Lower lobe of right lung (tissue), 2 donors: ENCODE data around the gene SLC10A3. TPM values are rescaled to one million over a fixed set of nuclear protein-coding genes. Genes with fewer than 3 reads are reported as not detected.

ENCODE experiments used
- ATAC-seq, 2 donors: fragments of 200-7000 bp; cut with Tn5 transposase; one replicate each; pipeline ENCODE4 v1.9.1; 2020 to 2022; ENCODE audit warnings: mild to moderate bottlenecking in 2 of 2, moderate library complexity in 2 of 2
- DNase-seq: peaks from one replicate; pipeline ENCODE4 v3.0.0-alpha.2; 2020
- H3K27ac ChIP-seq: fragments of 200-600 bp; one replicate; pipeline ENCODE4 v1.8.0; 2022
- H3K27me3 ChIP-seq: fragments of 200-600 bp; one replicate; pipeline ENCODE4 v1.8.0; 2022; ENCODE audit warnings: low read depth
- H3K36me3 ChIP-seq: fragments of 200-600 bp; one replicate; pipeline ENCODE4 v1.8.0; 2022; ENCODE audit warnings: mild to moderate bottlenecking
- H3K4me1 ChIP-seq: fragments of 200-600 bp; one replicate; pipeline ENCODE4 v1.8.0; 2022
- H3K4me3 ChIP-seq: fragments of 200-600 bp; one replicate; pipeline ENCODE4 v1.8.0; 2022; ENCODE audit warnings: mild to moderate bottlenecking
- H3K9me3 ChIP-seq: fragments of 200-600 bp; one replicate; pipeline ENCODE4 v1.8.0; 2022
- intact Hi-C: fragments of 100-400 bp; cut with DNase I; formaldehyde crosslinking; loops from one replicate; pipeline ENCODE4 v1.11.0; 2022
- total RNA-seq: library from RNA; stranded (reverse); fragmentation: NEBNext Ultra II Directional; extraction: Animal tissue kit (Norgen Biotek cat#: 25700); gene quantifications from one replicate; pipeline ENCODE4 v1.2.1, GENCODE V29; 2021
- TF ChIP-seq, protein P1 (sequence below): fragments of 200-600 bp; IDR thresholded peaks from one replicate; pipeline ENCODE4 v1.8.0; 2022; ENCODE audit warnings: antibody characterized with exemption, mild to moderate bottlenecking
- donor health status: DM: no; HTN: yes; CAD: no; lungs with severe emphysema.

The SLC10A3 gene
- total RNA-seq, 1 donor from 2014 or later: 20.2 TPM

DNA sequence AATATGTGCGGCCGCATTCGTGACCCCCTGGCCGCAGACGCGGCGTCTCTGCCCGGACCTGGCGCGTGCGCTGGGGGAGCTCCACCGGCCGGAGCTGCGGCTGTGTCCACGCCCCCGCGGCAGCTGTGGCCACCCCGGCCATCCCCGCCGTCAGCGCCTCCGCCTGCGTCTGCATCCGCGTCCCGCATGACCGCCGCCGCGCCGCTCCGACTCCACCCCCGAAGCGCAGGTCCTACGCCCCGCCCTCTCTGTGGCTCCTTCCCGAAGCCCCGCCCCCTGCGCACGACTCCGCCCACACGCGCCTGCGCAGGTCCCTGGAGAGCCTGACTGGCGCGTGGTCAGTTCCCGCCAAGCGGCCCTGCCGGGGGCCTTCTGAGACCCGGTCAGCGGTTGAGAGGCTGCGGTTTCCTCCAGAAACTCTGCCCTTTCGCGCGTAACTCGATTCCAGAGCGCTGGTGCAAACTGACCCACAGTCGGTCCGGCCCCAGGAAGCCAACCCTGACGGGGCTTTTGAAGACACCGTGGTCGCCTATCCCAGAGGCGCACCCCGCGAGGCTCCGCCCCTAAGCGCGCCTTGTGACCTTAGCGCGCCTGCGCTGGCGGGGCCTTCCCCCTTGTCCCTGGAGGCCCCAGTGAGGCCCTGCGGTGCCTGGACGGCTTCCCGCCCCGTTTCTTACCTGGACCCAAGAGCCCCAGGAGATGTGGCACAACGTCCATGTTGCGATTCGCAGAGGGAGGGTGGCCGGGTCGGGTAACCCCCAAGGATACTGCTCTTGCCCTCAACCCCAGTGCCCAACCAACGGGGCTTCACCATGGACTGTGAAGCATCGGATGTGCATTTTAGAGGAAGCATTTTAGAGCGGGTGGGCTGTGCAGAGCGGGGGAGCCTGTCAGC is 11.5 kb downstream of the SLC10A3 start, which contains the start of gene LAGE3:
Gene LAGE3 (minus strand): TSS at position 554 of the 895 bp plus-strand sequence. CDS start 366 bp downstream, at position 188.
- Histone ChIP-seq H3K27me3 (no peaks in the 10 kb centered on the region), H3K4me3 (peak within 1 kb of the TSS; percentile 57), H3K4me1 (peaks cover 8% of the 10 kb centered on the region), H3K36me3 (peaks cover under 1% of the 10 kb centered on the region), H3K27ac (peak within 1 kb of the TSS; percentile 82), H3K9me3 (no peaks in the 10 kb centered on the region)
- intact Hi-C loops: no loop called here
- DNase-seq: peak; percentile 94
- ATAC-seq: peak; percentile 98 to 99
- TF ChIP-seq, protein P1, sequence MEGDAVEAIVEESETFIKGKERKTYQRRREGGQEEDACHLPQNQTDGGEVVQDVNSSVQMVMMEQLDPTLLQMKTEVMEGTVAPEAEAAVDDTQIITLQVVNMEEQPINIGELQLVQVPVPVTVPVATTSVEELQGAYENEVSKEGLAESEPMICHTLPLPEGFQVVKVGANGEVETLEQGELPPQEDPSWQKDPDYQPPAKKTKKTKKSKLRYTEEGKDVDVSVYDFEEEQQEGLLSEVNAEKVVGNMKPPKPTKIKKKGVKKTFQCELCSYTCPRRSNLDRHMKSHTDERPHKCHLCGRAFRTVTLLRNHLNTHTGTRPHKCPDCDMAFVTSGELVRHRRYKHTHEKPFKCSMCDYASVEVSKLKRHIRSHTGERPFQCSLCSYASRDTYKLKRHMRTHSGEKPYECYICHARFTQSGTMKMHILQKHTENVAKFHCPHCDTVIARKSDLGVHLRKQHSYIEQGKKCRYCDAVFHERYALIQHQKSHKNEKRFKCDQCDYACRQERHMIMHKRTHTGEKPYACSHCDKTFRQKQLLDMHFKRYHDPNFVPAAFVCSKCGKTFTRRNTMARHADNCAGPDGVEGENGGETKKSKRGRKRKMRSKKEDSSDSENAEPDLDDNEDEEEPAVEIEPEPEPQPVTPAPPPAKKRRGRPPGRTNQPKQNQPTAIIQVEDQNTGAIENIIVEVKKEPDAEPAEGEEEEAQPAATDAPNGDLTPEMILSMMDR: no peak

GRCh38 chrX:154477891-154478477 is 12.4 kb downstream of the SLC10A3 start:
- H3K4me3 ChIP-seq: peak overlapping the region; percentile 57
- no peak for DNase-seq
- H3K4me1 ChIP-seq: peaks cover 8% of the 10 kb centered on the region
- TF ChIP-seq, protein P1: no peak
- ATAC-seq: no peak
- H3K27ac ChIP-seq: peak overlapping the region; percentile 82
- no peaks in the 10 kb centered on the region for H3K27me3 ChIP-seq
- intact Hi-C loops: no loop called here
- H3K36me3 ChIP-seq: peaks cover 3% of the 10 kb centered on the region
- H3K9me3 ChIP-seq: no peaks in the 10 kb centered on the region

- H3K4me1 ChIP-seq: peaks cover 8% of the 10 kb centered on the region
- ATAC-seq: no peak
- H3K27me3 ChIP-seq: no peaks in the 10 kb centered on the region
- no peak for DNase-seq
- TF ChIP-seq, protein P1: no peak
- no peaks in the 10 kb centered on the region for H3K9me3 ChIP-seq
- H3K36me3 ChIP-seq: peaks cover 3% of the 10 kb centered on the region
- intact Hi-C loops: no loop called here
- no peak overlapping the region for H3K27ac ChIP-seq
- no peak overlapping the region for H3K4me3 ChIP-seq
Observed at GRCh38 chrX:154476821-154477220, 13.6 kb downstream of the SLC10A3 start.

- intact Hi-C loops: no loop called here
- H3K36me3 ChIP-seq: peaks cover 33% of the 10 kb centered on the region
- TF ChIP-seq, protein P1: no peak
- no peaks in the 10 kb centered on the region for H3K27me3 ChIP-seq
- no peak overlapping the region for H3K27ac ChIP-seq
- H3K4me1 ChIP-seq: no peaks in the 10 kb centered on the region
- no peaks in the 10 kb centered on the region for H3K9me3 ChIP-seq
- DNase-seq (no peak), ATAC-seq (no peak)
- H3K4me3 ChIP-seq: no peak overlapping the region
Observed at GRCh38 chrX:154473683-154474082, 16.7 kb downstream of the SLC10A3 start.

- no peak for ATAC-seq
- H3K36me3 ChIP-seq: peaks cover 41% of the 10 kb centered on the region
- no peak overlapping the region for H3K27ac ChIP-seq
- DNase-seq: no peak
- H3K4me3 ChIP-seq: no peak overlapping the region
- no peaks in the 10 kb centered on the region for H3K4me1 ChIP-seq
- TF ChIP-seq, protein P1: no peak
- H3K27me3 ChIP-seq: no peaks in the 10 kb centered on the region
- H3K9me3 ChIP-seq: no peaks in the 10 kb centered on the region
- intact Hi-C loops: no loop called here
Observed at GRCh38 chrX:154472685-154473632, 17.5 kb downstream of the SLC10A3 start.
